Measurements from ENCODE around the gene SIGLEC8. TPM values are rescaled to one million over a fixed set of nuclear protein-coding genes. Genes with fewer than 3 reads are reported as not detected.

SIGLEC8 gene
- total and polyA plus RNA-seq, 9 of the 15 experiments (the other 6 are each of a cell fraction or from before 2014, with no cell fraction given), result 0.04 to 0.65 (median 0.39) TPM

DNA sequence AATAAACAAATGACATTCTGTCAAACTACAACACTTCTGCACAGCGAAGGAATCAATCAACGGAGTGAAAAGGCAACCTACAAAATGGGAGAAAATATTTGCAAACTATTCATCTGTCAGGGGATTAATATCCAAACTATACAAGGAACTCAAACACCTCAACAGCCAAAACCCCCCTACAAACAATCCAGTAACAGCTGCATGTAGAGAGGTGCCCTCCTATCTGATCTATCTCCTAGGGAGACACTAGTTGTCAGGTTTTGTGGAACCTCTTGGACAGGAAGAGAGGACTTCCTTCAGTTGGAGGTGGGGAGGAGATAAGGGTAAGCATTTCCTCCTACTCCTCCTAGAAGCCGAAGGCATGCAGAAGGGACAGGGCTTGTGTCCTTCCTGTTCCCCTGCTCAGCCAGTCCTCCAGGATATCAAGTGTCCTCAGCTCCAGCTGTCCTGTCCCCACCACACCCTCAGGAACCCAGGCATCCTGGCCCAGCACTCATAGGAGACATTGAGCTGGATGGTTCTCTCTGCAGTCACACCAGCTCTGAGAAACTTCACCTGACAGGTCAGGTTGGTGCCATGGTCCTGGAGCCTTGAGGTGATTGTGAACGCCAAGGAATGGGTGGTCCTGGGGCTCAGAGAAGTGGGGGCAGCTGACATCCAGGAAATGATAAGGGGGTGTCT, 9.8 kb upstream of the SIGLEC8 start (continued):
- TF ChIP-seq, protein P1, sequence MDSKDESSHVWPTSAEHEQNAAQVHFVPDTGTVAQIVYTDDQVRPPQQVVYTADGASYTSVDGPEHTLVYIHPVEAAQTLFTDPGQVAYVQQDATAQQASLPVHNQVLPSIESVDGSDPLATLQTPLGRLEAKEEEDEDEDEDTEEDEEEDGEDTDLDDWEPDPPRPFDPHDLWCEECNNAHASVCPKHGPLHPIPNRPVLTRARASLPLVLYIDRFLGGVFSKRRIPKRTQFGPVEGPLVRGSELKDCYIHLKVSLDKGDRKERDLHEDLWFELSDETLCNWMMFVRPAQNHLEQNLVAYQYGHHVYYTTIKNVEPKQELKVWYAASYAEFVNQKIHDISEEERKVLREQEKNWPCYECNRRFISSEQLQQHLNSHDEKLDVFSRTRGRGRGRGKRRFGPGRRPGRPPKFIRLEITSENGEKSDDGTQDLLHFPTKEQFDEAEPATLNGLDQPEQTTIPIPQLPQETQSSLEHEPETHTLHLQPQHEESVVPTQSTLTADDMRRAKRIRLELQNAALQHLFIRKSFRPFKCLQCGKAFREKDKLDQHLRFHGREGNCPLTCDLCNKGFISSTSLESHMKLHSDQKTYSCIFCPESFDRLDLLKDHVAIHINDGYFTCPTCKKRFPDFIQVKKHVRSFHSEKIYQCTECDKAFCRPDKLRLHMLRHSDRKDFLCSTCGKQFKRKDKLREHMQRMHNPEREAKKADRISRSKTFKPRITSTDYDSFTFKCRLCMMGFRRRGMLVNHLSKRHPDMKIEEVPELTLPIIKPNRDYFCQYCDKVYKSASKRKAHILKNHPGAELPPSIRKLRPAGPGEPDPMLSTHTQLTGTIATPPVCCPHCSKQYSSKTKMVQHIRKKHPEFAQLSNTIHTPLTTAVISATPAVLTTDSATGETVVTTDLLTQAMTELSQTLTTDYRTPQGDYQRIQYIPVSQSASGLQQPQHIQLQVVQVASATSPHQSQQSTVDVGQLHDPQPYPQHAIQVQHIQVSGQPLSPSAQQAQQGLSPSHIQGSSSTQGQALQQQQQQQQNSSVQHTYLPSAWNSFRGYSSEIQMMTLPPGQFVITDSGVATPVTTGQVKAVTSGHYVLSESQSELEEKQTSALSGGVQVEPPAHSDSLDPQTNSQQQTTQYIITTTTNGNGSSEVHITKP (IDR thresholded peaks at IDR 0.05; ENCODE audit: partially characterized antibody), result peak; percentile 73
- 0 out of 2 replicates have a peak, but pooled peaks have one; percentile 11 for TF ChIP-seq KAT8 (IDR thresholded peaks at IDR 0.05; ENCODE audit: low read depth)
- no peak for TF ChIP-seq SIRT6 (IDR thresholded peaks at IDR 0.05; ENCODE audit: low read depth, low read length)
- TF ChIP-seq ZNF347 (CRISPR knock-in tag; IDR thresholded peaks at IDR 0.05; ENCODE audit: low read depth), result no peak
- no peak; the same call in 1 of the 2 replicates for TF ChIP-seq GABPB2 (CRISPR knock-in tag; conservative IDR thresholded peaks at IDR 0.05)
- peak in 1 of 2 experiments; percentile 86; a peak in 2 of 3 replicates for TF ChIP-seq CBX3 (IDR thresholded peaks at IDR 0.05; ENCODE audit: borderline replicate concordance in 1 of 2, low read length in 2 of 2)
- TF ChIP-seq XRCC4 (IDR thresholded peaks at IDR 0.05; ENCODE audit: extremely low read depth, insufficient read depth, insufficient read length), result no peak
- TF ChIP-seq ZNF121 (CRISPR knock-in tag; conservative IDR thresholded peaks at IDR 0.05), result no peak
- TF ChIP-seq MYC (IDR thresholded peaks at IDR 0.05; ENCODE audit: low read depth, low read length), result peak; percentile 76; the same call in 1 of the 2 replicates
- no peak for TF ChIP-seq MYC (CRISPR knock-in tag; IDR thresholded peaks at IDR 0.05; ENCODE audit: borderline replicate concordance, low read depth)
- TF ChIP-seq TEAD4 (IDR thresholded peaks at IDR 0.05; ENCODE audit: low read length), result peak; percentile 48
- no peak for TF ChIP-seq TEAD4 (CRISPR knock-in tag; IDR thresholded peaks at IDR 0.05; ENCODE audit: borderline replicate concordance)
- peak; percentile 93 for TF ChIP-seq POLR2A (conservative IDR thresholded peaks at IDR 0.05)
- TF ChIP-seq ZNF224 (CRISPR knock-in tag; IDR thresholded peaks at IDR 0.05), result no peak
- no peak for TF ChIP-seq ZC3H8 (IDR thresholded peaks at IDR 0.05)
- TF ChIP-seq SMARCB1 (IDR thresholded peaks at IDR 0.05; ENCODE audit: insufficient read length, low read depth), result no peak
- TF ChIP-seq PKNOX1 (IDR thresholded peaks at IDR 0.05), result peak; percentile 75
- no peak for TF ChIP-seq GTF2A2 (tag; IDR thresholded peaks at IDR 0.05)
- peak; percentile 85; the same call in 1 of the 2 replicates for TF ChIP-seq MYNN (IDR thresholded peaks at IDR 0.05)
- no peak for TF ChIP-seq MYNN (CRISPR knock-in tag; IDR thresholded peaks at IDR 0.05)
- TF ChIP-seq XRCC3 (IDR thresholded peaks at IDR 0.05), result no peak
- no peak for TF ChIP-seq SAP30 (IDR thresholded peaks at IDR 0.05; ENCODE audit: borderline replicate concordance, insufficient read depth, low read depth, low read length, poor library complexity, severe bottlenecking)
- TF ChIP-seq SPI1 (IDR thresholded peaks at IDR 0.05; ENCODE audit: borderline replicate concordance, low read depth, low read length), result peak; percentile 85; the same call in 1 of the 2 replicates
- TF ChIP-seq ZNF77 (CRISPR knock-in tag; IDR thresholded peaks at IDR 0.05), result no peak
- TF ChIP-seq HSF4 (CRISPR knock-in tag; IDR thresholded peaks at IDR 0.05; ENCODE audit: borderline replicate concordance), result no peak

Measured in K562 (cell line).